GM12864 (cell line): Measurements from ENCODE around the gene TOM1.

Experiments
- DNase-seq: peaks from one replicate; pipeline ENCODE4 v3.0.0-alpha.2; 2011; ENCODE audit warnings: low read depth
- H3K4me3 ChIP-seq: 2 replicates; pipeline ENCODE4 v1.5.1; 2011; ENCODE audit warnings: mild to moderate bottlenecking, low read depth, low read length, control low read depth
- TF ChIP-seq, protein P1 (sequence below): IDR thresholded peaks from 2 replicates; pipeline ENCODE4 v1.5.1; 2011; ENCODE audit warnings: low read depth, mild to moderate bottlenecking, moderate library complexity, low read length, control low read depth, inconsistent platforms; ENCODE audit errors: missing control alignments

TOM1 gene

DNA sequence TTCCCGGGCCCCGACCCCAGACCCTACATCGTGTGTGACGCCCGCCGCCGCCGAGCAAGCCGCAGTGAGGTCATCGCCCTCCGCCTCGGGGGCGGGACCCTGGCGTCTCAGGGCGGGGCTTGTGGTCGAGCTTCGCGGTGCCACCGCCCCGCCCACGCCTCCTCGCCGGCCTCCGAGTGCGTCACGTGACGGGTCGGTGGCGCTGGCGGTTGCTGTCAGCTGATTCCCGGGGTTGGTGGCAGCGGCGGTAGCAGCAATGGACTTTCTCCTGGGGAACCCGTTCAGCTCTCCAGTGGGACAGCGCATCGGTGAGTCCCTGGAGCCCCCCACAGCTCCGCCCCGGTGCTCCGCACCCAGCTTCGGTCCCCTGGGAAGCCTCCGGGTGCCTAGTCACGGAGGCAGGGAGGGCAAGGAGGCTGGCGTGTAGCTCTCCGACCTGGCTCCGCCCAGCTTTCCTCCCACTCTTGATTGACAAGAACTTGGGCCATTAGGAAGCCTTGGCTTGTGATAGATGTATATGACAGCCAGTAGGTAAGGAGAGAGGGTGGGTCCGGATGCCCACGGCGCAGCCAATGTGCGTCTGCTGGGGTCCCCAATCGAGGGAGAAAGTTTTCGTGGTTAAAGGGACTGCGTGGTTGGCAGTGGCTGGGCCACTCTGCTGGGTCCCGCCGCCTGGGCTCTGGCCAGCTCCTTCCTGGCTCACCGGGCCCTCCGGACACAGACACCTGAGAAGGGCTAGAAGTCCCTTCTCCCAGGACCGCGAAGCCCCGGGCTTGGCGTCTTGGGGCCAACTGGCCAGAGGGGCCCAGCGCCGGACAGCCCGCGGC lies at the start of gene TOM1:
Gene TOM1, plus strand, starts transcription at position 222 of the 827 bp plus-strand sequence. Its CDS starts 35 bp downstream, at position 257.
- H3K4me3 ChIP-seq, result peak within 1 kb of the TSS; percentile 84
- TF ChIP-seq, protein P1, sequence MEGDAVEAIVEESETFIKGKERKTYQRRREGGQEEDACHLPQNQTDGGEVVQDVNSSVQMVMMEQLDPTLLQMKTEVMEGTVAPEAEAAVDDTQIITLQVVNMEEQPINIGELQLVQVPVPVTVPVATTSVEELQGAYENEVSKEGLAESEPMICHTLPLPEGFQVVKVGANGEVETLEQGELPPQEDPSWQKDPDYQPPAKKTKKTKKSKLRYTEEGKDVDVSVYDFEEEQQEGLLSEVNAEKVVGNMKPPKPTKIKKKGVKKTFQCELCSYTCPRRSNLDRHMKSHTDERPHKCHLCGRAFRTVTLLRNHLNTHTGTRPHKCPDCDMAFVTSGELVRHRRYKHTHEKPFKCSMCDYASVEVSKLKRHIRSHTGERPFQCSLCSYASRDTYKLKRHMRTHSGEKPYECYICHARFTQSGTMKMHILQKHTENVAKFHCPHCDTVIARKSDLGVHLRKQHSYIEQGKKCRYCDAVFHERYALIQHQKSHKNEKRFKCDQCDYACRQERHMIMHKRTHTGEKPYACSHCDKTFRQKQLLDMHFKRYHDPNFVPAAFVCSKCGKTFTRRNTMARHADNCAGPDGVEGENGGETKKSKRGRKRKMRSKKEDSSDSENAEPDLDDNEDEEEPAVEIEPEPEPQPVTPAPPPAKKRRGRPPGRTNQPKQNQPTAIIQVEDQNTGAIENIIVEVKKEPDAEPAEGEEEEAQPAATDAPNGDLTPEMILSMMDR, result no peak
- DNase-seq, result peak; percentile 97

DNA sequence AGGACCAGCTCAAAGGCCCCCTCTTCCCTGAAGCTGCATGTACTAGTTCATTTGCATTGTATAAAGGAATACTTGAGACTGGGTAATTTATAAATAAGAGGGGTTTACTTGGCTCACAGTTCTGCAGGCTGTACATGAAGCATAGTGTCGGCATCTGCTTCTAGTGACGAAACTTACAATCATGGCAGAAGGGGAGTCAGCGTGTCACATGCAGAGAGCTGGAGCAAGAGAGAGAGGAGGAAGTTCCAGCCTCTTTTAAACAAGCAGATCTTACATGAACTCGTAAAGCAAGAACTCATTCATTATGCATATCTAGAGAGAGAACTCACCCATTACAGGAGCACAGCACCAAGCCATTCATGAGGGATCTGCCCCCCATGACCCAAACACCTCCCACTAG lies 49.5 kb upstream of the TOM1 start:
- no peak overlapping the region for H3K4me3 ChIP-seq
- TF ChIP-seq, protein P1, result no peak
- no peak for DNase-seq

DNA sequence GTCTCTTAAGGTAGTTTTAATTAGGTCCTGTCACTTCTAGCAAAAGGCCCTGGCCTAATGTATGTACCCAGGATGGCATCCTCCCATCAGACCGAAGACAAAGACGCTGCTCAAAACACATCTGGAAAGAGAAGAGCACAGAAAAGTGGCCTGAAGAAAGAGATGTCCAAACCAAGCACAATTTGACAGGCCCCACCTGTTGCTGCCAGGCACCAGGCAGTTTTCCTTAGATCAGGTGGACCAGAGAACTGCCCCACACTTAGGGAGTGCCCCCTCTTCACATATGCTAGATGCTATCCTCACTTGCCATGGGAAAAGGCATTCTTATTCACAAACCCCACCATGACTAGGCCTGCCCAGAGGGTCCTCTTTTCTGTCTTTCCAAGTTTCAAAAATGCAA lies 45.7 kb upstream of the TOM1 start:
- H3K4me3 ChIP-seq, result no peak overlapping the region
- DNase-seq, result no peak
- TF ChIP-seq, protein P1, result no peak

DNA sequence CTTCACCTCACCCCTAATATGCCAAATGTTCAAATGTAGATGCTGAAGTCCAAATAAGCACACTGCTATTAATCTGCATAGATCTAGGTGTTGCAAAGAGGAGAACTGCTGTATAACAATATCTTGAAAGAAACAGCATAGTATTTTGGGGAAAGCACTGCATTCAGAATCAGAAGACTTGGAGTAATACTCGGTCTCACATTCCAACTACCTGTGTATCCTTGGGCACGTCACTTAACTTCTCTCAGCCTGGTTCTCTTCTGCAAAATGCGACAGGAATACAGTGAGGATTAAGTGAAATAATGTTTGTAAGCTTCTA lies 42.7 kb upstream of the TOM1 start:
- peak overlapping the region; percentile 96 for H3K4me3 ChIP-seq
- no peak for DNase-seq
- TF ChIP-seq, protein P1, result no peak

DNA sequence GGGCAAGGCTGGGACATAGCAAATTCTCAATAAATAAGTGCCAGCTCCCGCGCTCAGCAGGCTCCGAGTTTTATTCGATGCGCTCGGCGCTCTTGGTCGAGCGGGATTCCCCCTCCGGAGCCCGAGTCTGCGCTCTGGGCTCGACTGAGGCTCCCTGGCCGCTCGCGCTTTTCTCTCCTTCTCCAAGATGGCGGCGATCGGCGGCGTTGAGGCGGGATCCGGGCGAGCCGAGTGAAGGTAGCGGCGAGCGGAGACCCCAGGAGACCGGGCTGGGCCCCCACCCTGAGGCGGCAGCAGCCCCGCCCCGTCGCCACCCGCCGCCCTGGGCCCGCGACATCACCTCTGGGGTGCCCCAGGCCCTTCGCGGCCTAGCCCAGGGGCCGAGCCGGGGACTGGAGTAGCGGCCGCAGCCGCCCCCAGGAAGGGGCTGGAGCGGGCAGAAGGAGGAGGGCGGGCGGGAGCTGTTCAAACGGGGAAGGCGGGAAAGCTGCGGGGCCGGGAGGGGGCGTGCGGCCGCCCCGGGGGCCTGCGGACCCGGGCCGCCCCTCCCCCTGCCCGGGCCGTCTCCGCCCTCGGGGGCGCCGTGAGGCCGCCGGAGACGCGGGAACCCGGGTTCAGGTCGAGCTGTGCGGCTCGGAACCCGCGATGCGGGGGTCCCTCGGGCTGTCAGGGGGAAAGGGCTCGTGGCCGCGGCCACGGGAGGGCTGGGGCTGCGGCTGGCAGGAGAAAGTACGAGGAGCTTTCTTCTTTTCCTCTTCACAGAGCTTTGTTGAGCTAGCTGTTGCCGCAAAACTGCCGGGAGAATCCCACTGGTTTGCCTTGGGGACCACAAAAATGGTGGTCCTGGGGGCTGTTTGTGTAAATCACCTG lies 42.1 kb upstream of the TOM1 start, which contains the start of gene HMGXB4:
Gene HMGXB4, plus strand, starts transcription at position 173 of the 870 bp plus-strand sequence. CDS start 4,898 bp downstream, outside the sequence.
- peak; percentile 70 for DNase-seq
- H3K4me3 ChIP-seq, result peak within 1 kb of the TSS; percentile 96
- TF ChIP-seq, protein P1, result peak; percentile 14

DNA sequence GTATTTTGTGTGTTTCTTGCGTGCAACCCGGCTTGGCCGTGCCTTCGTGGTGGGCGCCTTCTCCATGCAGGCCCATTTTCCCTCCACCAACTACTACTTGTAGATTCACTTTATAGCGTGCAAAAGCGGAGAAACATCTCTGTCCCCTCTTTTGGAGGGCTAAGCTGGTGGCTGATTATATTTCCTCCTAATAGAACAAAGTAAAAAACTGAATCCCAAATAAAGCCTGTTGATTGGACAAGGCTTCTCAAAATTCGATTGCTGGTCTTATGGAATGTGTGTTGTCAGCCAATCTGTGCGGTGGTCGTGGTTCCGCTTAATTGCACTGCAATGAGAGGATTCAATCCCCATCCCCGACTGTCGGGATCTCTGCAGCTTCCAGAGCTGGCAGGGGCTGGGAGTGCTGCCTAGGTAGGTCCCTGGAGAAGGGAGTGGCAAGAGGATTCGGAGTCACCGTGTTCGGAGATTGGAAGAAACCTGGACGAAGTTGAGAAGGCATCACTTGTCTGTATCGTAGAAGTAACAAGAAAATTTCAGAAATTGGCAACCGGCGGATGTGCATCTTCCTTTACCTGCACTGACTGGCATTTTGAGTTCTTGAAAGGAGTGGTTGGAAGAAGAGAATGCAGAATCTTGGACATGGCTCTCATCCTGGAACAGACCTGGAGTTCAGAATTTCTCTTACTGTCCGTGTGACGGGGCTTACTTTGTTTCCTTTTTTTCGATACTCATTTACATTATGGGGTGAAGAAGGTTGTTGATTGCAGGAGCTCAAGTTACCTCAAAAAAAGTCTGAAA lies 41.3 kb upstream of the TOM1 start:
- peak overlapping the region; percentile 96 for H3K4me3 ChIP-seq
- no peak for DNase-seq
- TF ChIP-seq, protein P1, result no peak
